ENCODE results near the gene CACNA1G. TPM values are rescaled to one million over a fixed set of nuclear protein-coding genes. Genes with fewer than 3 reads are reported as not detected.

Gene CACNA1G
- total and polyA plus RNA-seq, 4 donors, result 0.29 to 2.8 TPM; not detected in 2

DNA sequence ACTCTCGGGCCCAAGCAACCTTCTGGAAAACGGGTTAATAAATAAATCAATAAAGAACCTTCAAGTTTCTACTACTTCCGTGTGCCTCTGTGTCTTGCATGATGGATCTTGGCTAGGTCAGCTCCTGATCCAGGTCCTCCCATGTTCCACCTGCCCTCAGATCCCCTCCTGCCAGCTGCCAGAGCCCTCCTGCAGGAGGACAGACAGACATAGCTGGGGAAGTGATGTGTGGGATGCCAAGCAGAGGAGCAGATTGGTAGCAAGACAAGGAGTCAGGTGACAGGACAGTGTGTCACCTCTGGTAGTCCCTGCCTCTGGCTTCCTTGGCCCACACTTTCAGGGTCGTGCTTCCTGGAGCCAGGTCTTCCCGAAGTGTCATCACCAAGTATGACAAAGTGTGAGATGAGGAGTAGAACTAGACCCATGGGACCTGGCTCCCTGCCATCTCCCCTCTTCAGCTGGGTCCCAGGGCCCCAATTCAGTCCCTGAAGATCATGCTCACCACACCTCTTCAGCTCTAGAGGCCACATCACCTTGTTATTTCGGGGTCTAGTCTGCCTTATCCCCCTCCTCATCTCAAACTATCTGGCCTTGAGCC is 29.0 kb upstream of the CACNA1G start:
- ATAC-seq (ENCODE audit: low FRiP score), result no peak
- intact Hi-C loops (cut with DNase I), result no loop called here
- DNase-seq, result no peak
- 54 to 66% methylated on average over 6 of the region's 6 CpGs for WGBS, 2 donors
- H3K27ac ChIP-seq (ENCODE audit: low read depth in 1 of 2, low read length in 2 of 2), result no peak overlapping the region
- no peaks in the 10 kb centered on the region for H3K4me1 ChIP-seq (ENCODE audit: control insufficient read depth in 1 of 2, insufficient read depth in 2 of 2, low read length in 2 of 2)
- H3K36me3 ChIP-seq (ENCODE audit: control insufficient read depth in 1 of 2, insufficient read depth in 2 of 2, low read length in 1 of 2), result no peaks in the 10 kb centered on the region
- no peaks in the 10 kb centered on the region for H3K9me3 ChIP-seq (ENCODE audit: control insufficient read depth, low read length)
- no peak overlapping the region for H3K4me3 ChIP-seq (ENCODE audit: low read length in 2 of 2)
- H3K27me3 ChIP-seq (ENCODE audit: control insufficient read depth in 1 of 2, insufficient read depth in 2 of 2, low read length in 1 of 2), result peaks cover 0 to 2% of the 10 kb centered on the region in 2 donors

- ATAC-seq (ENCODE audit: low FRiP score) (no peak), DNase-seq (no peak)
- no peaks in the 10 kb centered on the region for H3K4me1 ChIP-seq (ENCODE audit: control insufficient read depth in 1 of 2, insufficient read depth in 2 of 2, low read length in 2 of 2)
- WGBS, 2 donors, result 2% methylated on average over 18 to 21 of the region's 21 CpGs
- no peak within 1 kb of the TSS for H3K27ac ChIP-seq (ENCODE audit: low read depth in 1 of 2, low read length in 2 of 2)
- H3K4me3 ChIP-seq (ENCODE audit: low read length in 2 of 2), result no peak within 1 kb of the TSS
- H3K27me3 ChIP-seq (ENCODE audit: control insufficient read depth in 1 of 2, insufficient read depth in 2 of 2, low read length in 1 of 2), result peaks cover 0 to 2% of the 10 kb centered on the region in 2 donors
- intact Hi-C loops (cut with DNase I), result no loop called here
- H3K9me3 ChIP-seq (ENCODE audit: control insufficient read depth, low read length), result no peaks in the 10 kb centered on the region
- H3K36me3 ChIP-seq (ENCODE audit: control insufficient read depth in 1 of 2, insufficient read depth in 2 of 2, low read length in 1 of 2), result no peaks in the 10 kb centered on the region
Observed at GRCh38 chr17:50532452-50533024, 28.0 kb upstream of the CACNA1G start, which contains the start of gene EPN3. Gene EPN3 (plus strand): TSS chr17:50532735. CDS start chr17:50536557, 3,822 bp downstream.

- no peak for DNase-seq
- no peak overlapping the region for H3K4me3 ChIP-seq (ENCODE audit: low read length in 2 of 2)
- H3K36me3 ChIP-seq (ENCODE audit: control insufficient read depth in 1 of 2, insufficient read depth in 2 of 2, low read length in 1 of 2), result no peaks in the 10 kb centered on the region
- intact Hi-C loops (cut with DNase I), result no loop called here
- H3K9me3 ChIP-seq (ENCODE audit: control insufficient read depth, low read length), result no peaks in the 10 kb centered on the region
- no peaks in the 10 kb centered on the region for H3K4me1 ChIP-seq (ENCODE audit: control insufficient read depth in 1 of 2, insufficient read depth in 2 of 2, low read length in 2 of 2)
- peaks cover 0 to 2% of the 10 kb centered on the region in 2 donors for H3K27me3 ChIP-seq (ENCODE audit: control insufficient read depth in 1 of 2, insufficient read depth in 2 of 2, low read length in 1 of 2)
- 17% methylated on average over 5 of the region's 5 CpGs for WGBS, 2 donors
- H3K27ac ChIP-seq (ENCODE audit: low read depth in 1 of 2, low read length in 2 of 2), result no peak overlapping the region
- ATAC-seq (ENCODE audit: low FRiP score), result no peak
Observed at GRCh38 chr17:50533185-50533584, 27.3 kb upstream of the CACNA1G start.

DNA sequence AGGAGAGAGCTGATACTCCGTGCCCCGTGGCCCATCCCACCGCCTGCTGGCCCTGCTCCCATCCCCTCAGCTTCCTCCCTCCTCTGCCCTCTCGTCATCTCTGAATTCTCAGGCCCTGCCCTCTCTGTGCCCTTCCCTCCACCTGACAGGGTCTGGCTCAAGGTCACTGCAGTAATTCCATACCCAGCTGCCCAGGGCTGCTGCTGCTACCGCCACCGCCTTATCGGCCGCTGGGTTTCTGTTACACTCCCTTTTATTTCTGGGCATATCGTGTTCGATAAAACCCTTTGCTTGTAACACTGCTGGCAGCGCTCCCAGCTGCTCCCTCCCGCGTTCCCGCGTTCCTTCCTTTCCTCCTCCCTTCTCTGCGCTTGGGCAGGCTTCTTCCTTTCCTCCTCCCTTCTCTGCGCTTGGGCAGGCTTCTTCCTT is 26.8 kb upstream of the CACNA1G start:
- Histone ChIP-seq H3K27ac (ENCODE audit: low read depth in 1 of 2, low read length in 2 of 2) (no peak overlapping the region), H3K36me3 (ENCODE audit: control insufficient read depth in 1 of 2, insufficient read depth in 2 of 2, low read length in 1 of 2) (no peaks in the 10 kb centered on the region), H3K9me3 (ENCODE audit: control insufficient read depth, low read length) (no peaks in the 10 kb centered on the region), H3K4me3 (ENCODE audit: low read length in 2 of 2) (no peak overlapping the region), H3K27me3 (ENCODE audit: control insufficient read depth in 1 of 2, insufficient read depth in 2 of 2, low read length in 1 of 2) (peaks cover 0 to 2% of the 10 kb centered on the region in 2 donors), H3K4me1 (ENCODE audit: control insufficient read depth in 1 of 2, insufficient read depth in 2 of 2, low read length in 2 of 2) (no peaks in the 10 kb centered on the region)
- 0 to 1% methylated on average over 17 of the region's 17 CpGs for WGBS, 2 donors
- intact Hi-C loops (cut with DNase I), result no loop called here
- ATAC-seq (ENCODE audit: low FRiP score) (peak; percentile 31), DNase-seq (no peak)

DNA sequence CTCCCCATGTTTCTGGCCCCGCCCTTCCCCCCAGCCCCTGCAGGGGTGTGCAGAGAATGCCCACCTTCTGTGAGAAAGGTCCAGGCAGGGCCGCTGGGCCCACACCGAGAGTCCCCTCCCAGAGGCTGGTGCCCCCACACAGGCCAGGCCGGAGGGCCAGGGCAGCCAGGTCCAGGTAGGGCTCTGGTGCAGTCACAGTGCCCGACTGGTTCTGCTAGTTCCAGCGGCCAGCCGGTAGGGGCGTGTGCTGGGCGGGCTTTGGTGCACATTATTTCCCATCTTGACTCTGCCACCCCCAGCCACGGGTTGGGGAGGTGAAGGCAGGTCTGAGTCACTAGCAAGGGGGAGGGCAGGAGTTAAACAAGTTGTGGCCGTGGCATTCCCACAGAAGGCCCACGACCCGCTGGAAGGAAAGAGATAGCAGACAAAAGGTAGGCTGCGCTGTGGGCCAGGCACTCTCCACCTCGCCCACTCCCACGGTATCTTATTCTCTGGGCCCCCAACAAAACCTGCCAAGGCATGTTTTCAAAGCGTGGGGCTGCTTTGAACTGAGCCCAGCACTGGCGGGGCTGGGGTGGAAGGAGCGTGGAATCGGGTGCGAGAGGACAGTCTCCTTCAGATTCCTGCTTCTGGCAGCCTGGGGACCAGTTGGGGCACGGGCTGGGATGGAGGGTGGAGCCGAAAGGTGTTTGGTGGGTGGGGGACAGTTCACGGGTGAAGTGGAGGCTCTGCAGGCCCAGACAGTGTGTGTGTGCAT is 26.1 kb upstream of the CACNA1G start:
- ATAC-seq (ENCODE audit: low FRiP score), result no peak
- no peak overlapping the region for H3K4me3 ChIP-seq (ENCODE audit: low read length in 2 of 2)
- intact Hi-C loops (cut with DNase I), result no loop called here
- H3K27ac ChIP-seq (ENCODE audit: low read depth in 1 of 2, low read length in 2 of 2), result no peak overlapping the region
- H3K36me3 ChIP-seq (ENCODE audit: control insufficient read depth in 1 of 2, insufficient read depth in 2 of 2, low read length in 1 of 2), result no peaks in the 10 kb centered on the region
- no peaks in the 10 kb centered on the region for H3K4me1 ChIP-seq (ENCODE audit: control insufficient read depth in 1 of 2, insufficient read depth in 2 of 2, low read length in 2 of 2)
- 61 to 70% methylated on average over 24 of the region's 24 CpGs for WGBS, 2 donors
- peaks cover 0 to 2% of the 10 kb centered on the region in 2 donors for H3K27me3 ChIP-seq (ENCODE audit: control insufficient read depth in 1 of 2, insufficient read depth in 2 of 2, low read length in 1 of 2)
- no peak for DNase-seq
- no peaks in the 10 kb centered on the region for H3K9me3 ChIP-seq (ENCODE audit: control insufficient read depth, low read length)

DNA sequence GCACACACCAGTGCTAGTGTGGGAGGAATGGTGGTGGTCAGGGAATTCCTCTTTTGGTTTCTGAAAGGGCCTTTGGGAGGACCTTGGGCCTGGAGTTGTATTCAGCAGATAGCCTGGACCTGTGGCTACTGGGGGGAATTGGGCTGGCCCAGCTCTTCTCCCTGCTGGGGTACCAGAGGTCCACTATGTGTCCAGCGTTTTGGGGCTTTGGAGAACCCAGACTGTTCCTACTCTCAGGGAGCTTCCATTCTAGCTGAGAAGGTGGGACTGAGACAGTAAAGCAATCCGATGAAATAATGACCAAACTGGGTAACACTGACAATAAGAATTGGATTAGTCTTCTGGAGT is 25.6 kb upstream of the CACNA1G start:
- 95 to 100% methylated on average over 2 of the region's 2 CpGs for WGBS, 2 donors
- Histone ChIP-seq H3K4me3 (ENCODE audit: low read length in 2 of 2) (no peak overlapping the region), H3K4me1 (ENCODE audit: control insufficient read depth in 1 of 2, insufficient read depth in 2 of 2, low read length in 2 of 2) (no peaks in the 10 kb centered on the region), H3K36me3 (ENCODE audit: control insufficient read depth in 1 of 2, insufficient read depth in 2 of 2, low read length in 1 of 2) (no peaks in the 10 kb centered on the region), H3K27me3 (ENCODE audit: control insufficient read depth in 1 of 2, insufficient read depth in 2 of 2, low read length in 1 of 2) (peaks cover 0 to 2% of the 10 kb centered on the region in 2 donors), H3K27ac (ENCODE audit: low read depth in 1 of 2, low read length in 2 of 2) (no peak overlapping the region), H3K9me3 (ENCODE audit: control insufficient read depth, low read length) (no peaks in the 10 kb centered on the region)
- ATAC-seq (ENCODE audit: low FRiP score), result no peak
- DNase-seq, result no peak
- intact Hi-C loops (cut with DNase I), result no loop called here

DNA sequence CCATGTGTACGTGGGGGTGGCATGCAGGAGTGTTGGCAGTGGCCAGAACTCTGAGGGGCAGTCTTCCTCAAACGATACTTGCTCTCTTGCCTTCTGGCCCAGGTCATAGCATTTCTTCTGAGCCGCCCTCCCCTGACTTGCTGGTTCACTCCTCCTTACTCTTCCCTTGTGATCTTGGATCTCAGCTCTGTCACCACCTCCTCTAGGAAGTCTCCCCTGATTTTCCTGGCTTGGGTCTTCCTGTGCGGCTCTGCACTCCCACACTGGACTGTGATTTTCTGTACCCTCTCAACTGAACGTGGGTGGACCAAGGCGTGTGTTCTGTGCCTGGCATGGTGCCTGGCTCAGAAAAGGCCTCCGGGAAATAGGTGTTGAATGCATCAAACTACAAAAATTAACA is 25.1 kb upstream of the CACNA1G start:
- Histone ChIP-seq H3K27ac (ENCODE audit: low read depth in 1 of 2, low read length in 2 of 2) (no peak overlapping the region), H3K9me3 (ENCODE audit: control insufficient read depth, low read length) (no peaks in the 10 kb centered on the region), H3K27me3 (ENCODE audit: control insufficient read depth in 1 of 2, insufficient read depth in 2 of 2, low read length in 1 of 2) (peaks cover 0 to 2% of the 10 kb centered on the region in 2 donors), H3K36me3 (ENCODE audit: control insufficient read depth in 1 of 2, insufficient read depth in 2 of 2, low read length in 1 of 2) (no peaks in the 10 kb centered on the region), H3K4me1 (ENCODE audit: control insufficient read depth in 1 of 2, insufficient read depth in 2 of 2, low read length in 2 of 2) (no peaks in the 10 kb centered on the region), H3K4me3 (ENCODE audit: low read length in 2 of 2) (no peak overlapping the region)
- DNase-seq (no peak), ATAC-seq (ENCODE audit: low FRiP score) (no peak)
- intact Hi-C loops (cut with DNase I), result no loop called here
- WGBS, 2 donors, result 78 to 79% methylated on average over 7 of the region's 7 CpGs

GRCh38 chr17:50536683-50537646 is 23.6 kb upstream of the CACNA1G start:
- no peak for ATAC-seq (ENCODE audit: low FRiP score)
- no peaks in the 10 kb centered on the region for H3K4me1 ChIP-seq (ENCODE audit: control insufficient read depth in 1 of 2, insufficient read depth in 2 of 2, low read length in 2 of 2)

More at GRCh38 chr17:50536683-50537646, 23.6 kb upstream of the CACNA1G start:
- Histone ChIP-seq H3K4me3 (ENCODE audit: low read length in 2 of 2) (no peak overlapping the region), H3K36me3 (ENCODE audit: control insufficient read depth in 1 of 2, insufficient read depth in 2 of 2, low read length in 1 of 2) (no peaks in the 10 kb centered on the region), H3K9me3 (ENCODE audit: control insufficient read depth, low read length) (no peaks in the 10 kb centered on the region), H3K27me3 (ENCODE audit: control insufficient read depth in 1 of 2, insufficient read depth in 2 of 2, low read length in 1 of 2) (no peaks in the 10 kb centered on the region), H3K27ac (ENCODE audit: low read depth in 1 of 2, low read length in 2 of 2) (no peak overlapping the region)
- no peak for DNase-seq
- intact Hi-C loops (cut with DNase I), result no loop called here
- WGBS, 2 donors, result 94 to 97% methylated on average over 45 of the region's 45 CpGs

Measured in aorta (tissue), 5 donors.